ENCODE measurements around the gene LRP6.

GRCh38 chr12:12197128-12197527 is 69.7 kb downstream of the LRP6 start:
- TF ChIP-seq EGR1 (IDR thresholded peaks at IDR 0.05; ENCODE audit: low read depth) (no peak), MAX (IDR thresholded peaks at IDR 0.05) (no peak), POLR2A (IDR thresholded peaks at IDR 0.05; ENCODE audit: borderline replicate concordance, extremely low read depth, insufficient read depth, insufficient read length) (no peak), CTCF (IDR thresholded peaks at IDR 0.05 in 2 of 3, conservative IDR thresholded peaks at IDR 0.05 in 1 of 3; ENCODE audit: borderline replicate concordance in 1 of 3, insufficient read depth in 1 of 3, low read depth in 2 of 3, low read length in 2 of 3) (no peak), POLR2AphosphoS5 (IDR thresholded peaks at IDR 0.05; ENCODE audit: low read depth, low read length) (no peak), ATF3 (IDR thresholded peaks at IDR 0.05) (no peak), RAD21 (IDR thresholded peaks at IDR 0.05; ENCODE audit: low read depth) (no peak), EZH2 (IDR thresholded peaks at IDR 0.05) (no peak), EZH2phosphoT487 (IDR thresholded peaks at IDR 0.05; ENCODE audit: borderline replicate concordance) (no peak), JUND (IDR thresholded peaks at IDR 0.05) (no peak), SP1 (IDR thresholded peaks at IDR 0.05; ENCODE audit: low read depth) (no peak), ZNF274 (IDR thresholded peaks at IDR 0.05; ENCODE audit: low read depth, low read length) (no peak)

Measured in HCT116 (cell line).